Breast epithelium (tissue), 4 donors: ENCODE data around the gene NCOA1. TPM values are rescaled to one million over a fixed set of nuclear protein-coding genes. Genes with fewer than 3 reads are reported as not detected.

Experiments used
- DNase-seq, 2 donors: peaks; one replicate each; pipeline ENCODE4 v3.0.0-alpha.2; 2019; ENCODE audit warnings: low spot score in 2 of 2
- H3K27ac ChIP-seq, 2 donors: fragments of 200-600 bp; sonication (generic) in 1 of 2; one replicate each; pipeline ENCODE4 v1.5.1; 2016 to 2019; ENCODE audit warnings: mild to moderate bottlenecking in 1 of 2
- H3K27me3 ChIP-seq, 2 donors: fragments of 200-600 bp; sonication (generic) in 1 of 2; one replicate each; pipeline versions ENCODE4 v1.5.1 to v1.6.0; 2017 to 2019; ENCODE audit warnings: control low read depth in 1 of 2, mild to moderate bottlenecking in 1 of 2
- H3K36me3 ChIP-seq: fragments of 200-600 bp; one replicate; pipeline ENCODE4 v1.5.1; 2019
- H3K4me1 ChIP-seq, 2 donors: fragments of 200-600 bp; sonication (generic); one replicate each; pipeline ENCODE4 v1.5.1; 2016 to 2019; ENCODE audit warnings: control low read depth in 1 of 2
- H3K4me3 ChIP-seq, 3 donors: fragments of 200-600 bp; sonication (generic); 1 replicate in 2 of 3; 2 replicates in 1 of 3; pipeline ENCODE4 v1.5.1; 2016 to 2019; ENCODE audit warnings: mild to moderate bottlenecking in 3 of 3, moderate library complexity in 2 of 3
- H3K9me3 ChIP-seq, 2 donors: fragments of 200-600 bp; sonication (generic) in 1 of 2; one replicate each; pipeline ENCODE4 v1.5.1; 2016 to 2019; ENCODE audit warnings: control low read depth in 1 of 2
- POLR2A ChIP-seq: fragments of 450-650 bp; IDR thresholded peaks from one replicate; pipeline ENCODE4 v1.6.1; 2016; ENCODE audit warnings: antibody characterized with exemption, mild to moderate bottlenecking, moderate library complexity
- POLR2AphosphoS5 ChIP-seq, 3 donors: sonication (generic); formaldehyde crosslinking; IDR thresholded peaks; one replicate each; pipeline ENCODE4 v1.6.1; 2017; ENCODE audit warnings: antibody characterized with exemption in 3 of 3
- intact Hi-C: fragments of 100-400 bp; cut with DNase I; formaldehyde crosslinking; loops from one replicate; pipeline ENCODE4 v1.15.1; 2023; ENCODE audit warnings: low total_unique reads
- total RNA-seq, 3 donors: library from RNA; depleted of rRNA; stranded (reverse); fragments of >200 nt; gene quantifications; one replicate each; pipeline ENCODE4 v1.1.0, GENCODE V29; 2016
- TF ChIP-seq, protein P1 (sequence below), 3 donors: fragments of 450-650 bp; IDR thresholded peaks; one replicate each; pipeline ENCODE4 v1.5.1; 2016 to 2017; ENCODE audit warnings: antibody characterized with exemption in 3 of 3, mild to moderate bottlenecking in 3 of 3, moderate library complexity in 3 of 3

NCOA1 gene
- total RNA-seq, 3 donors from 2014 or later = 66.4 to 83.4 (median 69.2) TPM

GRCh38 chr2:24626131-24626530 lies 135.1 kb downstream of the NCOA1 start:
- DNase-seq = no peak
- Histone ChIP-seq H3K27ac (no peak overlapping the region), H3K4me3 (no peak overlapping the region), H3K36me3 (no peaks in the 10 kb centered on the region), H3K4me1 (no peaks in the 10 kb centered on the region), H3K27me3 (no peaks in the 10 kb centered on the region), H3K9me3 (no peaks in the 10 kb centered on the region)
- TF ChIP-seq POLR2A = no peak
- TF ChIP-seq, protein P1, sequence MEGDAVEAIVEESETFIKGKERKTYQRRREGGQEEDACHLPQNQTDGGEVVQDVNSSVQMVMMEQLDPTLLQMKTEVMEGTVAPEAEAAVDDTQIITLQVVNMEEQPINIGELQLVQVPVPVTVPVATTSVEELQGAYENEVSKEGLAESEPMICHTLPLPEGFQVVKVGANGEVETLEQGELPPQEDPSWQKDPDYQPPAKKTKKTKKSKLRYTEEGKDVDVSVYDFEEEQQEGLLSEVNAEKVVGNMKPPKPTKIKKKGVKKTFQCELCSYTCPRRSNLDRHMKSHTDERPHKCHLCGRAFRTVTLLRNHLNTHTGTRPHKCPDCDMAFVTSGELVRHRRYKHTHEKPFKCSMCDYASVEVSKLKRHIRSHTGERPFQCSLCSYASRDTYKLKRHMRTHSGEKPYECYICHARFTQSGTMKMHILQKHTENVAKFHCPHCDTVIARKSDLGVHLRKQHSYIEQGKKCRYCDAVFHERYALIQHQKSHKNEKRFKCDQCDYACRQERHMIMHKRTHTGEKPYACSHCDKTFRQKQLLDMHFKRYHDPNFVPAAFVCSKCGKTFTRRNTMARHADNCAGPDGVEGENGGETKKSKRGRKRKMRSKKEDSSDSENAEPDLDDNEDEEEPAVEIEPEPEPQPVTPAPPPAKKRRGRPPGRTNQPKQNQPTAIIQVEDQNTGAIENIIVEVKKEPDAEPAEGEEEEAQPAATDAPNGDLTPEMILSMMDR (IDR thresholded peaks at IDR 0.05) = no peak
- TF ChIP-seq POLR2AphosphoS5 (IDR thresholded peaks at IDR 0.05) = no peak
- intact Hi-C loops = no loop called here

DNA sequence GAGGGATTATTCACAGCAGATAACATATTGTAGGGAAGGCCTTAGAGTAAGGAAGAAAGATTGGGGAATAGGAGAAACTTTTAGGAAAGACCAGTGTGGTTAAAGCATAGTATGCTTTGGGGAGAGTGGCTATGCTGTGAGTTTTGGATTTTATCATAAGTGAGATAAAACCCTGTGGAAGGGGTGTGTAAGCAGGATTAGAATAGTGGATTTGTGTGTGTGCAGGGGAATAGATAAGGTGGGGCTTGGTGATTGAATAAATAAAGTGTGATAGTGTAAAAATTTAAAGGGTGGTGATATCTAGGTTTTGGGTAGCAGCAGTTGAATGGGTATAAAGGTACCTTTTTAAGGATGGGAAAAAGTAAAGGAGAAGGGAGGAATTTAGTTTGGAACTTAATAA lies 137.7 kb downstream of the NCOA1 start:
- Histone ChIP-seq H3K27me3 (no peaks in the 10 kb centered on the region), H3K9me3 (no peaks in the 10 kb centered on the region), H3K4me3 (no peak overlapping the region), H3K27ac (no peak overlapping the region), H3K36me3 (no peaks in the 10 kb centered on the region), H3K4me1 (no peaks in the 10 kb centered on the region)
- DNase-seq = no peak
- intact Hi-C loops = no loop called here
- TF ChIP-seq, protein P1 (IDR thresholded peaks at IDR 0.05) = no peak
- TF ChIP-seq POLR2A (no peak), POLR2AphosphoS5 (IDR thresholded peaks at IDR 0.05) (no peak)

DNA sequence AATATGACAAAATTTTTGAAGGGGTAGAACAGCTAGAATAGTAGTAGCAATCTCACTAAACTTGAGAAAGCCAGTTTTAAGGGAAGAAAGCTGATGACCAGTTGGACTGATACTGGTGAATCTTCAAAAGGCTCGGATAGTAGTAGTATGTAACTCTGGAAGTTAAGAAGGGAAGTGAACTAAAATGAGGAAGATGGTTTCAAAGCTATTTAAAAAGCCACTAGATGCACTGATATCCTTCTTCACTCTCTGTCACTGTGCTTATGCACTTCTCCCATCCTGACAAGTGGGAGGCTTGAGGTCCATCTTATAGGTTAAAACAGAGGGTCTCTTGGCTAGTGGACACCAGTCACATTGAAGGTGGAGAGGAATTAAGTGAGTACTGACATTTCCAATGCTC lies 141.1 kb downstream of the NCOA1 start:
- Histone ChIP-seq H3K36me3 (no peaks in the 10 kb centered on the region), H3K9me3 (no peaks in the 10 kb centered on the region), H3K27ac (no peak overlapping the region), H3K27me3 (no peaks in the 10 kb centered on the region), H3K4me3 (no peak overlapping the region), H3K4me1 (no peaks in the 10 kb centered on the region)
- TF ChIP-seq, protein P1 (IDR thresholded peaks at IDR 0.05) = no peak
- no peak for TF ChIP-seq POLR2AphosphoS5 (IDR thresholded peaks at IDR 0.05)
- no peak for TF ChIP-seq POLR2A
- no peak for DNase-seq
- intact Hi-C loops = no loop called here

DNA sequence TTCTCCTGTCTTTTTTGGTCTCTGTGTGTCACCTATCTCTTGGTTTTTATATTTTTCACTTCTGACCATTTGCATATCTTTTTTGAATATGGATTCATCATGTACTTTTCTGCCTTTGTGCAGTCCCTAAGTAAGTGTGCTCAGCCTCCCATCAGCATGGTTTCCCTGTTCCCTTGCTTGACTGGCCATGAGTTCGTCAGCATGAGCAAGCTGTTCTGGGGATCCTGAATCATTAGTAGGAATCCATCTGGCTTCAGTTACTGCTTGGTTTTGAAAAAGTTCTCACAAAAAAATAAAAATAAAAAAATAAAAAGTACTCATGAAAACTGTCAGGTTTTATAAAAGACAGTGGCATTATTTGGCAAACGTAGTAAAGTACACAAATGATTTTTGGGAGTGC lies 144.1 kb downstream of the NCOA1 start:
- H3K36me3 ChIP-seq = no peaks in the 10 kb centered on the region
- no peaks in the 10 kb centered on the region for H3K9me3 ChIP-seq
- H3K4me3 ChIP-seq = no peak overlapping the region
- no peak overlapping the region for H3K27ac ChIP-seq
- DNase-seq = no peak
- H3K27me3 ChIP-seq = no peaks in the 10 kb centered on the region
- intact Hi-C loops = no loop called here
- TF ChIP-seq POLR2A = no peak
- TF ChIP-seq POLR2AphosphoS5 (IDR thresholded peaks at IDR 0.05) = no peak
- no peaks in the 10 kb centered on the region for H3K4me1 ChIP-seq

DNA sequence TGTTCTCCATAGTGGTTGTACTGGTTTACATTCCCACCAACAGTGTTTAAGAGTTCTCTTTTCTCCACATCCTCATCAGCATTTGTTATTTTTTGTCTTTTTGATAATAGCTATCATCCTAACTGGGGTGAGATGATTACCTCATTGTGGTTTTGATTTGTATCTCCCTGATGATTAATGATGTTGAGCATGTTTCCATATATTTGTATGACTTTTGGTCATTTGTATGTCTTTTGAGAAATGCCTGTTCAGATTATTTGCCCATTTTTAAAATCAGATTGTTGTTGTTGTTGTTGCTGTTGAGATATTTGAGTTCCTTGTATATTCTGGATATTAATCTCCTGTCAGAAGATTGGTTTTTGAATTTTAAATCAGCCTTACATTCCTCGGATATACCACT lies 147.5 kb downstream of the NCOA1 start:
- Histone ChIP-seq H3K36me3 (no peaks in the 10 kb centered on the region), H3K27me3 (no peaks in the 10 kb centered on the region), H3K4me3 (no peak overlapping the region), H3K27ac (no peak overlapping the region), H3K4me1 (no peaks in the 10 kb centered on the region), H3K9me3 (no peaks in the 10 kb centered on the region)
- DNase-seq = no peak
- intact Hi-C loops = no loop called here
- TF ChIP-seq, protein P1 (IDR thresholded peaks at IDR 0.05) = no peak
- TF ChIP-seq POLR2AphosphoS5 (IDR thresholded peaks at IDR 0.05) (no peak), POLR2A (no peak)

DNA sequence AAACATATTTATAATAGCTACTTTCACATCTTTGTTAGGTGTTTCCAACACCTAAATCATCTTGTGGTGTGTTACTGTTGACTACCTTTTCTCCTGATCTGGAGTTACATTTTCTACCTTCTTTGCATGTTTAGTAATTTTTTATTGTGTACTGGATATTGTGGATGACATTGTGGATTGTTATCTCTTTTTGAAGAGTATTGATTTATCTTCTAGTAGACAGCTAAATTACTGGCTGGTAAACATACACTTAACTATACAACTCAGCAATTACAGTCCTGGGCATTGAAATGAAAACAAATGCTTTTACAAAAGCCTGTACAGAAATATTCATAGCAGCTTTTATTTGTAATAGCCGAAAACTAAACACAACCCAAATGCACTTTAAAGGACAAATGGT lies 151.3 kb downstream of the NCOA1 start:
- Histone ChIP-seq H3K27me3 (no peaks in the 10 kb centered on the region), H3K4me1 (no peaks in the 10 kb centered on the region), H3K36me3 (no peaks in the 10 kb centered on the region), H3K27ac (no peak overlapping the region), H3K9me3 (no peaks in the 10 kb centered on the region), H3K4me3 (no peak overlapping the region)
- no peak for DNase-seq
- intact Hi-C loops = no loop called here
- TF ChIP-seq, protein P1 (IDR thresholded peaks at IDR 0.05) = no peak
- TF ChIP-seq POLR2AphosphoS5 (IDR thresholded peaks at IDR 0.05) = no peak
